GM18507 (cell line): ENCODE measurements around the gene LRP2.
"Not testable (repeated sequence)": the region's sequence is repeated elsewhere in the genome, so short reads cannot be mapped to it uniquely, and the experiment has no call there.

Experiments used
- DNase-seq: peaks from one replicate; pipeline ENCODE4 v3.0.0; 2011; ENCODE audit warnings: low read depth; ENCODE audit not compliant: insufficient read length; ENCODE audit errors: extremely low spot score
- FAIRE-seq: peaks from 2 replicates; lab custom pipeline; 2011; peaks lifted over from hg19 to GRCh38; lab: Jason Lieb, UNC

Gene LRP2

GRCh38 chr2:169303579-169304305 lies 58.6 kb downstream of the LRP2 start:
- no peak for FAIRE-seq

DNA sequence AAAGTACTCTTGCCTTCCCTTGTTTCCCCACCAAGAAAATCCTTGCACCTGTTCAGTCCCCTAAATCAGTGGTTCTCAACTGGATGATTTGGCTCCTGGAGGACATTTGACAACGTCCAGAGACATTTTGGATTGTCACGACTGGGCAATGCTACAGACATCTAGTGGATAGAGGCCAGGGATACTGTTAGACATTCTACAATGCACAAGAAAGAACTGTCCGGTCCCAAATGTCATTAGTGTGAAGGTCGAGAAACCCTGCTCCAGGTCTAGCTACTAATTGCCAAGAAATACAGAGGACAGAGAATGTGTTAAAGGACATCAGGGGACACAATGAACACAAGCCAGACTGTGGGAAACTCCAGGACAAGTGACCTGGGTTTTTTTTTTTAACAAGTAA lies 60.0 kb downstream of the LRP2 start:
- FAIRE-seq (no peak), DNase-seq (no peak)

More at GRCh38 chr2:169303579-169304305, 58.6 kb downstream of the LRP2 start:
- no peak for DNase-seq

GRCh38 chr2:169301596-169302335 lies 60.6 kb downstream of the LRP2 start:
- no peak for FAIRE-seq
- DNase-seq, result no peak

- DNase-seq (no peak), FAIRE-seq (no peak)
These were observed 61.5 kb downstream of the LRP2 start for GRCh38 chr2:169300636-169301530.

GRCh38 chr2:169298007-169298406 lies 64.3 kb downstream of the LRP2 start:
- FAIRE-seq (no peak), DNase-seq (no peak)

- no peak for FAIRE-seq
- DNase-seq, result no peak
These were observed 68.2 kb downstream of the LRP2 start for GRCh38 chr2:169294001-169294675.

GRCh38 chr2:169291517-169291916 lies 70.8 kb downstream of the LRP2 start:
- no peak for FAIRE-seq
- DNase-seq, result no peak

- no peak for FAIRE-seq
- DNase-seq, result no peak
These were observed 71.9 kb downstream of the LRP2 start for GRCh38 chr2:169290433-169290832.

- FAIRE-seq, result no peak
- no peak for DNase-seq
These were observed 74.7 kb downstream of the LRP2 start for GRCh38 chr2:169287666-169288065.

DNA sequence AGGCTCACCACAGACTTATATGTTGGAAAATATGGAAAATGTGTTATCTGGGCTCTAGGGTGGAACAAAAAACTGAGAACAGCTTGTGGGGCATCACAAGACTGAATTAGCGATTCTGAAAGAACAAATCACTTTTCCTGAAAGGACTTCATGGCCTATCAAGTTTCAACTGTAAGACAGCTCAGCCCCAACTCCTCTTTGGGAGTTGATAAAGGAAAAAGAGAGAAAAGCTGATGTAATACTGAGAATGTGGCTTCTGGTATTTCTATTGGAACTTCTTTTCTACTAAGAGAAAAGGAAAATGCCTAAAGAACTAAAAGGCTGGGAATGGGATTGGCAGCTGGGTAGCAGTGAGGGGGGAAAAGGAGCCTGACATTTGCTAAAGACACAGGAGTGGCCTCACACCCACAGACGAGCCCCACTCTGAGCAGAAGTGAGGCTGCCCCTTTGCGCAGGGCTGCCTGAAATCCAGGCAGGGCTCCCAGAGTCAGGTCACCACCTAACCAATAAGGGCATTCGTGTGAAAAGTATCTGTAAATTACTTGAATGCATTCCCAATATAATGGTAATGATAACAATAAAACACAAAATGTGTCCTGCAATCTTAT lies 75.6 kb downstream of the LRP2 start:
- no peak for DNase-seq
- no peak for FAIRE-seq

DNA sequence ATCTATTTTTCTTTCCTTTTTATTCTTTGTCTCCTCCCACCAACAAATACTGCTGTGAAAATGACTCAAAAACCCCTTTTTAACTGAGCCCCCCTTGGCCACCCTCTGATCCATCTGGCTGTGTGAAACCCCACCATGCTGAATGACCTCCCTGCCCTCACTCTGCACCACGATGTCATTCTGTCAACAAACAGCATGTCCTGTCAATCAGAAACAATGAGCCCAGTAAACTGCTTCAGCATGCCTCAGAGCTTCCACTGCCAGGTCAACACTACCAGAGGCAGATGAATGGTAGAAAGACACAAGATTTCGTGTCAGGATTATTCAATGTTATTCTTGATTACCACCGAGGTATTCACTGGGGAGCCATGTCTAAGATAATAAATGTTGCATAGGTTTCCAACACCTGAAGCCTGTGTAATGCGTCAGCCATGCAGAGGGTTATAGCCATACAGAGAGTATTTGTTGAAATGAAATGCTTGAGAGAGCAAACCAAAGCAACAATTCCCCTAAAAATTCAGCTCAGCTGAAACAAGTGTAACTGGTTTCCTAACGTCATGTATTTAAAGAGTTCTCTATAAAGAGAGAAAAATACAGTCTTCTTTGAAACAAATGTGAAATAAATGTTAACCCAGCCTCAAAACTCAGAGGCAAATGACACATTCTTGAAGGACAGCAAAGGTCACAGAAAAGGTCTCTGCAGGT lies 76.7 kb downstream of the LRP2 start:
- no peak for FAIRE-seq
- DNase-seq, result no peak

DNA sequence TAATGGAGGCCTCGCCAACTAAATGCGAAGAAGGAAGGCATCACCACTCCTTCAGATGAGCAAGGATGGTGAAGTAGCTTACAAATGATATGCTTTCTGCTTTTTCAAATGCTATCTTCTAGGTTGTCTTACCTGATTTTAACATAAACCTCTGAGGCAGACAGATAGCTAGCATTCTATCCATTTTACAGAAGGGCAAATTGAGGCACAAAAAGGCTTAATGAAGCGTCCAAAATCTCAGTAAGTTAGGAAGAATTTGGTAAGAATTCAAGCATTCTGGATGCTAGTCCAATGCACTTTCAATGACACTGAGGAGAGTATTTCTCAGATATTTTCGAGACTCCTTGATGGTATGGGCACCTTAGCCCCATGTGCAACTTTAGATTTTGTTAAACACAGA lies 81.8 kb downstream of the LRP2 start:
- no peak for DNase-seq
- no peak for FAIRE-seq

GRCh38 chr2:169275696-169276444 lies 86.5 kb downstream of the LRP2 start:
- no peak for FAIRE-seq
- no peak for DNase-seq

DNA sequence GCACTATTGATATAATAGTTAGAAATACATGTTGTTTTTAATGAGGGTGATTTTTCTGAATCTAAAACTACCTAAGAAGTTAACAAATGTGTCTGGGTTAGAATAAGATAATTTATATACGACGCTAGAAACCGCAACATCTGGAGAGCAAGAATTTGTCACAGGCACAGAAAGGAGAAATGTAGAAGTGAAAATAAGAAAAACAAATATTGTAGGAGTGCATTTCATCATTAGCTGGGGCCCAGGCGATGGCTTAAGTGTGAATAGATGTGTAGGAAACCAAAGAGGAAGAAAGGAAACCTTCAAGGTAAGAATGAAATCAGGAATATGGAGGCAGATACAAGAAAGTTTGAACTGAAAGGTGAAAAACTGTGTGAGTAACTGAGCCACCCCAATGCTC lies 90.3 kb downstream of the LRP2 start:
- DNase-seq, result no peak

GRCh38 chr2:169270574-169270973 lies 91.8 kb downstream of the LRP2 start:
- not testable (repeated sequence) for FAIRE-seq, DNase-seq

More for the DNA sequence above, 90.3 kb downstream of the LRP2 start:
- no peak for FAIRE-seq

DNA sequence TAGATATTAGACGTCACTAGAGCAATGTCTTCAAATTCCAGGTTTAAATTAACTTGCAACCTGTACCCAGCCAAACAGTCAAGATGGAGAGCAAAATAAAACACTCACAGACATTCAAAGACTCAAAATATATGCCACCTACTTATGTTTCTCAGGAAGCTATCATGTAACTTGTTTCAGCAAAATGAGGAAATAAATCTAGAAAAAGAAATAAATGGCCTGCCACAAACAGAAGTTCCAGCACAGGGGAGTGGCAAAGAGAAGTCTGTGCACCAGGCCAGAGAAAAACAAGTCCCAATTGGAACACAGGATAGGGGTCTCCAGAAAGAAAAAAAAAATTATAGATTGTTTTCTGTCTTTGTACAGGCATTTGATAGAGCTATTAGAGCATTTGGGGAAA lies 96.7 kb downstream of the LRP2 start:
- DNase-seq (no peak), FAIRE-seq (no peak)

- FAIRE-seq, result no peak
These were observed 101.3 kb downstream of the LRP2 start for GRCh38 chr2:169260846-169261642.

More at GRCh38 chr2:169260846-169261642, 101.3 kb downstream of the LRP2 start:
- no peak for DNase-seq
